Activated CD4-positive, alpha-beta T cell treated with anti-CD3 and anti-CD28 coated beads for 36 hours (primary cell): Measurements from ENCODE around the gene HMGXB4. TPM values are rescaled to one million over a fixed set of nuclear protein-coding genes. Genes with fewer than 3 reads are reported as not detected.

Experiments used
- ATAC-seq: fragments of 200-7000 bp; cut with Tn5 transposase; one replicate; pipeline ENCODE4 v1.10.0; 2021; ENCODE audit warnings: mild to moderate bottlenecking, moderate library complexity
- CTCF ChIA-PET: fragments of 350-600 bp; sonication (Branson Sonifier 250); formaldehyde crosslinking; loops from one replicate; lab custom pipeline; 2021; ENCODE audit warnings: antibody characterized with exemption; lab: Charles Lee
- POLR2A ChIA-PET: fragments of 350-600 bp; sonication (Branson Sonifier 250); formaldehyde crosslinking; loops from one replicate; lab custom pipeline; 2021; ENCODE audit warnings: antibody characterized with exemption, inconsistent platforms; lab: Charles Lee
- DNase-seq: peaks from one replicate; pipeline ENCODE4 v3.0.0-alpha.2; 2020
- H3K27ac Mint-ChIP-seq: one replicate; pipeline ENCODE4 v1.8.0; 2021; ENCODE audit warnings: mixed read lengths
- H3K27me3 Mint-ChIP-seq: one replicate; pipeline ENCODE4 v1.8.0; 2021; ENCODE audit warnings: mixed read lengths
- H3K36me3 Mint-ChIP-seq: one replicate; pipeline ENCODE4 v1.8.0; 2021; ENCODE audit warnings: low read depth, mixed read lengths
- H3K4me1 Mint-ChIP-seq: one replicate; pipeline ENCODE4 v1.8.0; 2021; ENCODE audit warnings: mixed read lengths
- H3K4me3 Mint-ChIP-seq: one replicate; pipeline ENCODE4 v1.8.0; 2021; ENCODE audit warnings: mild to moderate bottlenecking, moderate library complexity, mixed read lengths
- H3K9me3 Mint-ChIP-seq: one replicate; pipeline ENCODE4 v1.8.0; 2021; ENCODE audit warnings: low read depth, mixed read lengths
- intact Hi-C, 2 experiments: fragments of 100-400 bp; cut with DNase I in 1 of 2; cut with micrococcal nuclease in 1 of 2; formaldehyde crosslinking; loops; one replicate each; pipeline versions ENCODE4 v1.14.2 to v1.15.1; 2022 to 2024; cut with DNase I, micrococcal nuclease
- total RNA-seq, 2 experiments: library from RNA; stranded (reverse); gene quantifications; one replicate each; pipeline ENCODE4 v1.2.3, GENCODE V29; 2021

HMGXB4 gene
- total RNA-seq, 2 experiments from 2014 or later: 36.8 to 37.6 TPM

DNA sequence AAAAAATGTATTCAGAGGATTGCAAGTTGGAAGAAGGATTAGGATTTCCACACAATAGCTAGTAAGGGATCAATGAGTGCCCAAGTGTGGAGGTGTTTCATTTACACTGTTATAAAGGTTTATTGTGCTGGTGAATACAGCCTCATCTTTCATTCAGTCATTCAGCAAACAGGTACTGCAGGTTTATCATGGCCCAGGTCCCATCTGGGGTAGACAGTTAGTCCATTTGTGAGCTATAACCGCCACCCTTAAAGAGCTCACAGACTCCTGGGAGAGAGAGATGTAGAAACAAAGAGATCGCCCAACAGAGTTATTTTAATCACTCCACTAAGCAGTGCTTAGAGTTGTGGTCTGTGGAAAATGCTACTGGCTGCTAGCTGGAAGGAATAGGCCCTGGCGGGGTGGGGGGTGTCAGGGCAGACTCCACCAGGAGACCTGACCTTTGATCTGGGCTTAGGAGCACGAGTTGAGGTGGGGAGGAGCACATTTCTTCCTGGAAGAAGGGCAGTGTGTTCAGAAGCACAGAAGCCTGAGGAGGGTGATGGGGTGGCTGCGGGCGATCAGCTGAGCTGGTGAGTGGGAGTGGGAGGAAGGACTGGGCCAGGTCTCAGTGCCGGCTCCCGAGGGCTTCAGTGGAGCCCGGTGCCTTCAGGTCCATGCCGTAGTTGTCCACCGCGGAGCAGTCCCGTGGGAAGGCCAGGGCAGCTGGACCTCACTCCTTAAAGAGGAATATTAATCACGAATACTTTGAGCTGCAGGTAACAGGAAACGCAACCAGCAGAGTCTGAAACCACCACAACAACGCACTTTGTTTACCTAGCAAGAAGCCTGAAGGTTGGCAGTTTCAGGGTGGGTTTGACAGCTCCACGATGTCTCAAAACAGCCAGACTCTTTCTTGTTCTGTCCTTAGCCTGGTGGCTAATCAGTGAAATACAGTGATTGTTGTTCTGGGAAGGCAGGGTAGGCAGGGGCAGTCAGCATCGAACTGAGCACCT, 53.6 kb downstream of the HMGXB4 start:
- H3K27ac Mint-ChIP-seq: peak overlapping the region; percentile 37
- H3K36me3 Mint-ChIP-seq: peaks cover 3% of the 10 kb centered on the region
- no peak for ATAC-seq
- peak; percentile 24 for DNase-seq
- POLR2A ChIA-PET: interaction anchor here (1.0 kb wide), 1 partner anchor 11 kb away, joined by 3 read pairs; the partner anchor contains the start of gene TOM1
- H3K27me3 Mint-ChIP-seq: no peaks in the 10 kb centered on the region
- peaks cover 89% of the 10 kb centered on the region for H3K4me1 Mint-ChIP-seq
- intact Hi-C loops: no loop called here
- CTCF ChIA-PET: interaction anchor here (0.7 to 1.0 kb wide), 3 partner anchors 11 to 271 kb away, joined by 3 to 6 read pairs (median 3); partner anchors contain the start of gene TOM1
- no peaks in the 10 kb centered on the region for H3K9me3 Mint-ChIP-seq
- H3K4me3 Mint-ChIP-seq: no peak overlapping the region

DNA sequence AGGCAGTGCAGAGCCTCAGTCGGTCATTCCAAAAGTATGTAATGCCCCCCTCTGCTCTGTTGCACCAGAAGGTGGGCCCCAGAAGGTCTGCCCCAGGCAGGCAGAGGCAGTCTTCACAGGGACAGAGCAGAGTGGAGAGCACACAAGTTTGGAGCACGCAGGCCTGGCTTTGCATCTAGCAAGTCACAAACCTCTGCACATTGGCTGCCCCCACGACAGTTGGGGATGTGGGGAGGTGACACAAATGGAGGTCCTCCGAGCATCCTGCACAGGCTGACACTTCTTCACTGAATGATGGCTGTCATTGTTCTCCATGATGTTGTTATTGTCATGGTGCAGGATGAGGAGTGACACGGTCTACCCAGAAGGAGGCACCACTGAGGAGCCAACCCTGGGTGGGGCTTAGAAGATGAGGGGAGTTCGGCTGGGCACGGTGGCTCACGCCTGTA, 54.3 kb downstream of the HMGXB4 start:
- H3K4me3 Mint-ChIP-seq: no peak overlapping the region
- CTCF ChIA-PET: no interaction called here

DNA sequence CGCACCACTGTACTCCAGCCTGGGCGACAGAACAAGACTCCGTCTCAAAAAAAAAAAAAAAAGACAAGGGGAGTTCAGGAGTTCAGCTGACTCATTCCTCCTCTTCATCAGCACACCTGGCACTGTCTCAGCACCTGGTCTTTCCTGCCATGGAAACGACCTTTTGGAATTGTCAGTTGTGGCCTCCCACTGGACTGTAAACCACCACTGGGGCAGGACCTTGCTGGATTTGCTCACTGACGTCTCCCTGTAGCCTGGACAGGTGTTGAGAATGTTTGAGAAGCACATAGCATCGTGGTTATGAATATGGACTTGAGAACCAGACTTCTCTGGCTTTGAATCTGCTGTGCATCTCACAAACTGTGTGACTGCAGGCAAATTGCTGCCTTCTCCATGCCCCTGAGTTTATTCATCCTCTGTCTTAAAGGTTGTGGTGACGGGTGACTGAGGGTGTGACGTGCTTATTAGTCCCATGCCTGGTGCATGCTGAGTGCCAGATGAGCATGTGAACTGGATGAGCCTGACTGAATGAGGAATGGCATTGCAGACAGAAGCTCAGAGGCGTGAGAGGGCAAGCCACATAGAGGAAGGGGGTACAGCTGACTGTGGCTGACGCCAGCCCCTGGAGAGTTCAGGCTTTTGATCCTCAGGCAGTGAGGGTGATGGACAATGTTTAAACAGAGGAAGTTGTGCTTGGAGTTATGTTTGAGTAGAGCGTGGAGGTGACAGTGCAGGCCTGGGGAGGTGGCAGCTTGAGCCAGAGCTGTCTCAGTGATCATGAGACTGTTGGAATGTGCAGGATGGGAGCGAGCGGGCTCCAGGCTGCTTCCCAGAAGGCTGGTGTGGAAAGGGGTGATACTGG, 55.1 kb downstream of the HMGXB4 start:
- peaks cover 76% of the 10 kb centered on the region for H3K4me1 Mint-ChIP-seq
- H3K36me3 Mint-ChIP-seq: peaks cover 3% of the 10 kb centered on the region
- H3K27ac Mint-ChIP-seq: peak overlapping the region; percentile 74
- ChIA-PET CTCF (interaction anchor here (1.0 kb wide), 1 partner anchor 18 kb away, joined by 4 read pairs; no protein-coding TSS in a partner anchor), POLR2A (no interaction called here)
- peak; percentile 36 for ATAC-seq
- peak; percentile 45 for DNase-seq
- H3K9me3 Mint-ChIP-seq: no peaks in the 10 kb centered on the region
- no peak overlapping the region for H3K4me3 Mint-ChIP-seq
- intact Hi-C loops: loop anchor here in 1 of 2 experiments (1.0 kb wide), 2 partner anchors 13 to 18 kb away; partner anchors contain the start of gene TOM1
- H3K27me3 Mint-ChIP-seq: no peaks in the 10 kb centered on the region

More for the DNA sequence above, 54.3 kb downstream of the HMGXB4 start:
- H3K27ac Mint-ChIP-seq: peak overlapping the region; percentile 33
- no peaks in the 10 kb centered on the region for H3K9me3 Mint-ChIP-seq
- no peaks in the 10 kb centered on the region for H3K27me3 Mint-ChIP-seq
- H3K36me3 Mint-ChIP-seq: peaks cover 3% of the 10 kb centered on the region
- intact Hi-C loops: no loop called here
- no peak for DNase-seq
- POLR2A ChIA-PET: no interaction called here
- peaks cover 85% of the 10 kb centered on the region for H3K4me1 Mint-ChIP-seq
- no peak for ATAC-seq

DNA sequence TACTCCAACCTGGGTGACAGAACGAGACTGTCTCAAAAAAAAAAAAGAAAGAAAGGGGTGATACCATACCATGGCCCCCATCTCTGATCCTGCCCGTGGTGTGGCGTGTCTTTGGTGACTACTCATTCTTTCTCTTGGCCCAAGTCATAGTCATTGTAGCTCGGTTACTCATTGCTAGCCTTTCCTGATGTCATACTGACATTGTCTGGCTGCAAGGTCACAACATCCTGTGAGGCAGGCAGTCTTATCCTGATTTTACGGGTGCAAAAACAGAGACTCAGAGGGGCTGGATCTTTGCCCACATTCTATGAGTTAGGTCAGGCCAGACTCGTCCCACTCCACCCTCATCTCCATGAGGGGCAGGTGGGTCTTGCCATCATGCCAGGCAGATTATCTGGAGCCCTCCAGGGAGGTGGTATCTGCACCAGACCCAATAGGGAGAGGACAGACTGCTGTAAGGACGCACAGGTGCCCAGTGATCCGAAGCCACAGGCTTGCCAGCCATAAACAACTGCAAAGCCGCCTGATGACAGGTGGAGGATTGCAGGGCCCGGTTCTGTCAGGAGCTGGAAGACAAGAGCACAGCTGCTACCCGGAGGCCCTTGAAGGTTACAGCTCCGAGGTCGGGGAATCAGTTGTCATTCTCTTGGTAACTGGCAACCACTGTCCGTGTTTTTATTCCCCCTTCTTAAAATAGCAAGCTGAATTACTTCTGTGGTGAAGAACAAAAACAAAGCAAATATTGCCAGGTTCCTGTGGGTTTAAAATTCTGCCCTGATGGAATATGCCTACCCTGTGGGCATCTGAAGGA, 56.2 kb downstream of the HMGXB4 start:
- peak; percentile 86 for ATAC-seq
- Mint-ChIP-seq H3K36me3 (peaks cover 9% of the 10 kb centered on the region), H3K27ac (peak overlapping the region; percentile 74), H3K9me3 (no peaks in the 10 kb centered on the region), H3K4me1 (peaks cover 66% of the 10 kb centered on the region), H3K4me3 (no peak overlapping the region), H3K27me3 (no peaks in the 10 kb centered on the region)
- ChIA-PET CTCF (no interaction called here), POLR2A (interaction anchor here (0.6 kb wide), 1 partner anchor 16 kb away, joined by 5 read pairs; no protein-coding TSS in a partner anchor)
- DNase-seq: peak; percentile 65
- intact Hi-C loops: loop anchor here in 1 of 2 experiments (1.0 kb wide), 2 partner anchors 14 to 17 kb away; partner anchors contain the start of gene TOM1

DNA sequence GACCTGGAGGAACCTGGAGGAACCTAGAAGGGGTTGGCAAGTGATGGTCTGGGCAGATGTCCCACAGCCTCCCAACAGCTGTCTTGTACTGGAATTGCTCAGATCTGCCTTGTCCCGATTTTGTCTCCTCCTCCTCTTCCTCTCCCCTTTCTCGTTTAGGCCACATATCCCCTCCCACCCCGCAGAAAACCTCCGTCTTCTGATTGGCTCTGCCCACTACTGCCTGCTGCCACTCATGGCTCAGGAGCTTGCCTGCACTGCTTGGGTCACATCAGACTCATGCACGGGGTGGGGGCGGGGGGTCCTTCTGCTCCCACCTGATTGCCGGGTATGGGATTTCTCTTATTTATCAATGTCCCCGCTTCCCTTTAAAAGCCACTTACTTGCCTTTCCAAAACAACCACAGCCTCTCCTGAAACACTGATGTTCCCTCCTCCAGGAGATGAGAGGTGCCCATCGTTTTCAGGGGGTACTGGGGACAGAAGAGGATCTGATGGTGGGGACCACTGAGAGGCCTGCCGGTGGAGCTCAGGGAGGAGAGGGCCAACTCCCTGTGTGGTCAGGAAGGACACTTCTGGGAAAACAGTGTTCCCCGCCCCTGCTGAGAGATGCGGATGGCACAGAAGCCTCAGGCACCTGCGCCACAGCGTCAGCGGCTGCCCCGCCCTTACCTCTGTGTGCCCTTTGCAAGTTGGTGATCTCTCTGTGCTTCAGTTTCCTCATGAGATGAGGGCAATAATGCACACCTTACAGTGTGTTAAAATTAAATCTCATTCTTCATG, 57.1 kb downstream of the HMGXB4 start:
- peaks cover 9% of the 10 kb centered on the region for H3K36me3 Mint-ChIP-seq
- no peak overlapping the region for H3K4me3 Mint-ChIP-seq
- ChIA-PET POLR2A (interaction anchor here (0.5 to 0.6 kb wide), 2 partner anchors 9 to 16 kb away, joined by 3 to 8 read pairs; no protein-coding TSS in a partner anchor), CTCF (interaction anchor here (0.7 kb wide), 1 partner anchor 686 kb away, joined by 3 read pairs; no protein-coding TSS in a partner anchor)
- ATAC-seq (no peak), DNase-seq (no peak)
- H3K27me3 Mint-ChIP-seq: no peaks in the 10 kb centered on the region
- H3K4me1 Mint-ChIP-seq: peaks cover 57% of the 10 kb centered on the region
- H3K9me3 Mint-ChIP-seq: no peaks in the 10 kb centered on the region
- H3K27ac Mint-ChIP-seq: peak overlapping the region; percentile 44
- intact Hi-C loops: no loop called here

DNA sequence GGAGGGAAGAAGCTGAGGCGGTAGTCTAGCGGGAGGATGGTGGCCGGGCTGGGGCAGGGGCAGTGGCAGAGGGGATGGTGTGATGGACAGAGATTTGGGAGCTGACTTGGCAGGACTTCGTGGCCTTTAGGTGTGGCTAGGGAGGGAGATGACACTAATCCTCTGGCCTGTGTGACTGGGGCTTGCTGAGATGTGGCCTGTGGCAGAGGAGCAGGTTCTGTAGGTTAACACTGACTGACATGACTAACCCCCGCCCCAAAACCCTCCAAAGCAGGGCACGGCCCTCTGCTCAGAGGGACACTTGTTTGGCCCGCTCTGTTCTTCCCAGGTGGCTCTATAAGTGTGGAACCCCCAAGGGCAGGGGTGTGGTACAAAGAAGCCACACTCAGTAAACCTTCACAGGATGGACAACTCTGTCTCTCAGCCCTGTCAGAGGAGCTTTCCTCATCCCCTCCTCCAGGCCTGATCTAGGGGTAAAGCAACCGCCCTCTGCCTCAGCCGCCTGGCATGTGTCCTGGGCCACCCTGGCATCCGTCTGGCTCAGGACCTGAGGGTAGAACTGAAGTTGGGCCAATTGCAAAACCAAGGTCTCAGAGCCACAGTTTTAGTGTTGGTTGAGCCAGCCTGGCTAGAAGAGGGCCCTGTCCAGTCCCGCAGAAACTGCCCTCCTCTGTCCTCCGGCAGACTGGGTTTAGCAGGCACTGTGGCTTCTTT, 58.0 kb downstream of the HMGXB4 start:
- Mint-ChIP-seq H3K4me3 (no peak overlapping the region), H3K9me3 (no peaks in the 10 kb centered on the region), H3K27ac (no peak overlapping the region), H3K4me1 (peaks cover 50% of the 10 kb centered on the region), H3K36me3 (peaks cover 8% of the 10 kb centered on the region), H3K27me3 (no peaks in the 10 kb centered on the region)
- ATAC-seq: no peak
- intact Hi-C loops: no loop called here
- DNase-seq: no peak
- POLR2A ChIA-PET: interaction anchor here (0.5 kb wide), 1 partner anchor 10 kb away, joined by 3 read pairs; no protein-coding TSS in a partner anchor
- CTCF ChIA-PET: interaction anchor here (0.7 kb wide), 1 partner anchor 685 kb away, joined by 3 read pairs; no protein-coding TSS in a partner anchor

DNA sequence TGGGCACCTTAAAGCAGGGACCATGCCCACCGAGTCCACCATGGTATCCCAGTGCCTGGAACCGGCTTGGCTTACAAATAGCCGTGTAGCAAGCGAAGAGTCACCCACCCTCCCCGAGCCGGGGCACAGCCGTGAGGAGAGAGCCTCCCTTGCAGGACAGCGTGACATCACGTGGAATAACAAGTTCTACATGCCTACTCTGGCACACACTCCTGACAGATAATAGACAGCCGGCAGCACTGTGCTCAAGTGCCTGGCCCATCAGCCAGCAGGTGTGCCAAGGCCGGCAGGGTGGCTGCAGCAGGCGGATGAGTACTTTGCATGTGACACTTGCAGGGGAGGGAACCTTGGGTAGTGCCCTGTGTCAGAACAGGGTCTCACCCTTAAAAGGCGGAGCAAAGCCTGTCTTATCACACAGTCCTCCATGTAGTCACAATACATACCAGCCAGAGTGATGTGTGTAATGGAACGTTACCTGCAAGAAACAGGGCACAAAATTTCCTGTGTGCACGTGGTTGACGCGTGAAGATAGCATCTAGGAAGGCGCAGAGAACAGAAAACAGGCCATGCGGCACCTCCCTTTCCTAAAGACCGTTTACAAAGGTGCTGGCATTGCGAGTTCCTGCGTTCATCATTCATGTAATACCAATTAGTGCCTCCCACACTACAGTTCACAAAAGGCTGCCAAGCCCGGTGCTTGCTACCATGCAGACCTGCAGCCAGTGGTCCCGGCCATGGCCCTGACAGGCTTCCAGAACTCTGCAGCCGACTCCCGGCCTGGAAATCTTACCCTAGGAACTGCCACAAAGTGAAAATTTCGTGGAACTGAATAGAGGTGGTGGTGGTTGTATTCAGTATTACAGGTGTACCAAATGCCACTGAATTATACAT, 58.8 kb downstream of the HMGXB4 start:
- H3K27me3 Mint-ChIP-seq: no peaks in the 10 kb centered on the region
- peaks cover 6% of the 10 kb centered on the region for H3K36me3 Mint-ChIP-seq
- intact Hi-C loops: no loop called here
- ChIA-PET POLR2A (no interaction called here), CTCF (interaction anchor here (0.7 kb wide), 1 partner anchor 11 kb away, joined by 3 read pairs; no protein-coding TSS in a partner anchor)
- no peak for ATAC-seq
- H3K9me3 Mint-ChIP-seq: no peaks in the 10 kb centered on the region
- H3K4me1 Mint-ChIP-seq: peaks cover 42% of the 10 kb centered on the region
- H3K27ac Mint-ChIP-seq: no peak overlapping the region
- no peak overlapping the region for H3K4me3 Mint-ChIP-seq
- DNase-seq: no peak

DNA sequence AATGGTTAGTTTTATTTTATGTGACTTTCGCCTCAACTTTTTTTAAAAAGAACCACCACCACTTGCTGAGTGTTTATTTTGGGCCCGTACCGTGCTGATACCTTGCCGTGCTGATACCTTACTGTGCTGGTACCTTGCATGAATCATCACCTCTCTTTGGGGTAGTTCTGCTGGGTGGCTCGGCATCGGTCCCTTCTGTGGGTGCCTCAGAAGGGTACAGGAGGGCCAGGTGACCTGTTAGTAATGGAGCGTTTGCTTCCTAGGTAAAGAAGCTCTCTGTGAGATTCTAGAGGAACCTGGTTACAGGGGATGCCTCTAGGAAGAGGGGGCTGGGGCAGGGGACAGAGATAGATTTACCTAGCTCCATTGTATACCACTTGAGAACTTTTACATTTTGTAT, 59.5 kb downstream of the HMGXB4 start:
- H3K27ac Mint-ChIP-seq: no peak overlapping the region
- ATAC-seq: no peak
- ChIA-PET CTCF (interaction anchor here (0.7 kb wide), 1 partner anchor 12 kb away, joined by 3 read pairs; no protein-coding TSS in a partner anchor), POLR2A (no interaction called here)
- H3K36me3 Mint-ChIP-seq: peaks cover 8% of the 10 kb centered on the region
- H3K4me3 Mint-ChIP-seq: no peak overlapping the region
- H3K27me3 Mint-ChIP-seq: no peaks in the 10 kb centered on the region
- DNase-seq: peak; percentile 1
- peaks cover 35% of the 10 kb centered on the region for H3K4me1 Mint-ChIP-seq
- no peaks in the 10 kb centered on the region for H3K9me3 Mint-ChIP-seq
- intact Hi-C loops: no loop called here
